ENCODE measurements around the gene ELP1.

DNA sequence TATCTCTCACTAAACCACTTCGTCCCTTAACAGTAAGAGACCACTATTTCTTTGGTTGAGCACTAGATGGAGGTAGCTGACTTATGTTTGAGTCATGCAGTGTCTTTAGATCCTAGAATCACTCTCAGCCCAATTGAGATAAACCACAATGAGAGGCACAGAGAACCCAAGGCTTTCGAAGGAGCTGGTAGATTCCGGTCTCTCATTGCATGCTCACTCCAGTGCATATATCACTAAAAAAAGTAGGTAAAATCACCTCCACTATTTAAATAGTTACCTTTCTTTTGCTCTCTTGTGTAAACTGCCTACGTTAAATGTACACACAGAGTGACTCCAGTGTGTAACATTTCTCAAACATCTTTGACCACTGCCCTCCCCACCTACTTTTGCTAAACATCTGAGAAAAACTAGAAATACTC lies 44.3 kb downstream of the ELP1 start:
- TF ChIP-seq EZH2 (IDR thresholded peaks at IDR 0.05; ENCODE audit: borderline replicate concordance, low read length) (no peak), CTCF (IDR thresholded peaks at IDR 0.05; ENCODE audit: low read length) (peak; percentile 37; the same call in 1 of the 2 replicates)
